Measurements from ENCODE around the gene DNLZ.

The DNLZ gene

DNA sequence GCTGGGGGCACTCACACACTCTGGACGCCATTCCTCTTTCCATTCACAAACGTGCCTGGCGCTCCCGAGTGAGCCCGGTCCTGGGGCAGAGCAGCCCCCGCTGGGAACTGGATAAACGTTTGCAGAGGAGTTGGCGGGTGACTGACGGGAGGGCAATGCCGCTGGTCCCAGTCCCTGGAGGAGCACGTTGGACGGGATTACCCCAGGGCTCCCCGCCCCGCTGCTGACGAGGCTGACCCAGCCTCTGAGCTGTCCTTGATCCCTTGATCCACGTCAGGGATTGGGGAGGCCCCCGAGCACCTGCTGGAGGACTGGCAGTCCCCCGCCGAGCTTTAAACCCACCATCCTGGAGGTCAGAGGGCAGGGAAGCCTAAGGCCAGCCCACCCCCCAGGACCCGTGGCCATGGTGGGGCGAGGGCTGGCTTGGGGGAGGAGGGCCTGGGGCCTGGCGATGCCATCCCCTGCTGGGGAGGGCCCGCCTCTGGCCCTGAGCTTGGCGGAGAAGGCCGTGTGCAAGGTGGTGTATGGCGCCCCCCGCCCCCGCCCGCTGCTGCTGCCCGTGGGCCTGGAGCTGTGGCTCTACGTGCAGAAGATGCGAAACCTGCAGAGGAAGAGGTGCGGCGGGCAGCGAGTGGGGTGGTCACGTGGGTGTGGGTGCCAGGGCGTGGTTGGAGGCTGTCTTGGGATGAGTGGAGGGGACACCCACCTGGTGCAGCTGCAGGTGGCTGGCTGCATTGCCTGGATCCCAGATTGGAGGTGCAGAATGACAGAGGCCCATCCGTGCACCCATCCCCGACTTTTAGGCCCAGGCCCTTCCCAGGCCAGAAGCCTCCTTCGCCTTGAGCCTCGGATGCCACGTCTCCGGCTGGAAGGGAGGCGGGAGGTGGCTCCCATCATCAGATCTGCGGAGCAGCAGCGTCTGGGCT, 31.7 kb downstream of the DNLZ start:
- Histone ChIP-seq H2AFZ (ENCODE audit: low read depth, low read length, severe bottlenecking) (no peak overlapping the region), H3K9me2 (replicated peaks; ENCODE audit: insufficient read depth, low read length) (no peaks in the 10 kb centered on the region), H3F3A (ENCODE audit: insufficient read depth) (no peaks in the 10 kb centered on the region), H3K4me2 (ENCODE audit: low read depth, low read length, poor library complexity, severe bottlenecking) (no peak overlapping the region), H3K27me3 (ENCODE audit: low read length) (no peaks in the 10 kb centered on the region), H3K9me3 (ENCODE audit: insufficient read depth, low read length) (no peaks in the 10 kb centered on the region), H3K79me2 (ENCODE audit: insufficient read depth, low read length) (no peaks in the 10 kb centered on the region), H3K27ac (ENCODE audit: low read depth, low read length) (no peak overlapping the region), H3K4me3 (ENCODE audit: insufficient read depth, low read length, poor library complexity, severe bottlenecking) (no peak overlapping the region), H4K20me1 (ENCODE audit: low read depth, low read length) (no peaks in the 10 kb centered on the region), H3K36me3 (ENCODE audit: low read length) (no peaks in the 10 kb centered on the region), H3K9ac (ENCODE audit: low read length) (no peak overlapping the region)
- TF ChIP-seq, protein P1, sequence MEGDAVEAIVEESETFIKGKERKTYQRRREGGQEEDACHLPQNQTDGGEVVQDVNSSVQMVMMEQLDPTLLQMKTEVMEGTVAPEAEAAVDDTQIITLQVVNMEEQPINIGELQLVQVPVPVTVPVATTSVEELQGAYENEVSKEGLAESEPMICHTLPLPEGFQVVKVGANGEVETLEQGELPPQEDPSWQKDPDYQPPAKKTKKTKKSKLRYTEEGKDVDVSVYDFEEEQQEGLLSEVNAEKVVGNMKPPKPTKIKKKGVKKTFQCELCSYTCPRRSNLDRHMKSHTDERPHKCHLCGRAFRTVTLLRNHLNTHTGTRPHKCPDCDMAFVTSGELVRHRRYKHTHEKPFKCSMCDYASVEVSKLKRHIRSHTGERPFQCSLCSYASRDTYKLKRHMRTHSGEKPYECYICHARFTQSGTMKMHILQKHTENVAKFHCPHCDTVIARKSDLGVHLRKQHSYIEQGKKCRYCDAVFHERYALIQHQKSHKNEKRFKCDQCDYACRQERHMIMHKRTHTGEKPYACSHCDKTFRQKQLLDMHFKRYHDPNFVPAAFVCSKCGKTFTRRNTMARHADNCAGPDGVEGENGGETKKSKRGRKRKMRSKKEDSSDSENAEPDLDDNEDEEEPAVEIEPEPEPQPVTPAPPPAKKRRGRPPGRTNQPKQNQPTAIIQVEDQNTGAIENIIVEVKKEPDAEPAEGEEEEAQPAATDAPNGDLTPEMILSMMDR (IDR thresholded peaks at IDR 0.05; ENCODE audit: insufficient read depth, low read length, poor library complexity, severe bottlenecking): no peak
- no peak for TF ChIP-seq EZH2phosphoT487 (conservative IDR thresholded peaks at IDR 0.05; ENCODE audit: low read length)

DNA sequence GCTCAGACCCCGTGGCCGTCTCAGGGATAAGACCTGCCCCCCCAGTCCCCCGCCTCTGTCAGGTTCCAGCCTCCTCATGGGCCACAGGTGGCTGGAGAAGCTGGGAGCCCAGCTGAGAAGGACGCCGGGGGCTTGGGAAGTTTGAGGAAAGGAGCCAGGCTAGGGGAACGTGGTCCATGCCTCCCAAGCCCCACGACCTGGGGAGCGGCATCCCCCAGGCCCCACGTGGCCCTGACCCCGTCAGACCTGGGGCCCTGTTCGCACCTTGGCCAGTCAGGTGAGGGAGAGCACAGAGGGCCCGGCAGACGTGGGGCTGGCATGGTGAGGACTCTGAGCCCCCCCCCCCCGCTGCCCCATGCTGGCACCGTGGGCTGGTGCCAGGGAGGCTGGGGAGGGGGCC, 32.5 kb downstream of the DNLZ start:
- Histone ChIP-seq H3K27ac (ENCODE audit: low read depth, low read length) (no peak overlapping the region), H3K4me2 (ENCODE audit: low read depth, low read length, poor library complexity, severe bottlenecking) (no peak overlapping the region), H3K9ac (ENCODE audit: low read length) (no peak overlapping the region), H3K27me3 (ENCODE audit: low read length) (no peaks in the 10 kb centered on the region), H3F3A (ENCODE audit: insufficient read depth) (no peaks in the 10 kb centered on the region), H3K79me2 (ENCODE audit: insufficient read depth, low read length) (no peaks in the 10 kb centered on the region), H2AFZ (ENCODE audit: low read depth, low read length, severe bottlenecking) (no peak overlapping the region), H3K9me2 (replicated peaks; ENCODE audit: insufficient read depth, low read length) (no peaks in the 10 kb centered on the region), H3K9me3 (ENCODE audit: insufficient read depth, low read length) (no peaks in the 10 kb centered on the region), H4K20me1 (ENCODE audit: low read depth, low read length) (no peaks in the 10 kb centered on the region), H3K4me3 (ENCODE audit: insufficient read depth, low read length, poor library complexity, severe bottlenecking) (no peak overlapping the region), H3K36me3 (ENCODE audit: low read length) (no peaks in the 10 kb centered on the region)
- no peak for TF ChIP-seq EZH2phosphoT487 (conservative IDR thresholded peaks at IDR 0.05; ENCODE audit: low read length)
- TF ChIP-seq, protein P1 (IDR thresholded peaks at IDR 0.05; ENCODE audit: insufficient read depth, low read length, poor library complexity, severe bottlenecking): no peak

DNA sequence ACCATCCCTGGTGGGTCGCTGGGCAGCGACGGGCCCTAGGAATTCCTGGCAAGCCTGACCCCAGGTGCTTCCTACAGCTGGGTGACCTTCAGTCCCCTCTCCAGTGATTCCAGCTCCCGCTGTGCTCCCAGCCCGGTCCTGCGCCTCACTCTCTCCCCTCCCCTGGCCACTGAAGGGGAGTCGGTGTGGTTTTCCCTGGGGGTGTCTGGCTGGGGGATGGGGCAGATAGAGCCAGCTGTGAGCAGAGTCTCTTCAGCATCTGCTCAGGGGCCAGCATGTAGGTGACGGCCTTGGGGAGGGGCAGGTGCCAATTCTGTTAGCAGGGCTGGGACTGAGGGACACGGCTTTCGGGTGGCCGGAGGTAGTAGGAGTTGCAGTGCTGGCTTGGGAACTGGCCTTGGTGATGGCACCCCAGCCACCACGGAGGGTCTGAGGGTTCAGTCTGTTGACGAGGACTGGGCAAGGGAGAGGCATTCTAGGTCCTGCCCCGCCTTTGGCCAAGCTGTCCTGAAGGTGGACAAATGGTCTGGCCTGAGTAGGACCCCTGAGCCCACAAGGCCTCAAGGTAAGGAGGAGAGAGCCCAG, 33.0 kb downstream of the DNLZ start:
- H3K27me3 ChIP-seq (ENCODE audit: low read length): no peaks in the 10 kb centered on the region
- H3F3A ChIP-seq (ENCODE audit: insufficient read depth): no peaks in the 10 kb centered on the region
- no peaks in the 10 kb centered on the region for H3K9me2 ChIP-seq (replicated peaks; ENCODE audit: insufficient read depth, low read length)
- H3K79me2 ChIP-seq (ENCODE audit: insufficient read depth, low read length): no peaks in the 10 kb centered on the region
- no peaks in the 10 kb centered on the region for H3K36me3 ChIP-seq (ENCODE audit: low read length)
- H3K27ac ChIP-seq (ENCODE audit: low read depth, low read length): no peak overlapping the region
- H3K9me3 ChIP-seq (ENCODE audit: insufficient read depth, low read length): no peaks in the 10 kb centered on the region
- TF ChIP-seq EZH2phosphoT487 (conservative IDR thresholded peaks at IDR 0.05; ENCODE audit: low read length): no peak
- TF ChIP-seq, protein P1 (IDR thresholded peaks at IDR 0.05; ENCODE audit: insufficient read depth, low read length, poor library complexity, severe bottlenecking): no peak
- H4K20me1 ChIP-seq (ENCODE audit: low read depth, low read length): no peaks in the 10 kb centered on the region
- H3K4me3 ChIP-seq (ENCODE audit: insufficient read depth, low read length, poor library complexity, severe bottlenecking): no peak overlapping the region
- no peak overlapping the region for H3K9ac ChIP-seq (ENCODE audit: low read length)
- H3K4me2 ChIP-seq (ENCODE audit: low read depth, low read length, poor library complexity, severe bottlenecking): no peak overlapping the region
- H2AFZ ChIP-seq (ENCODE audit: low read depth, low read length, severe bottlenecking): no peak overlapping the region
